Colonic mucosa (tissue), 4 donors: Measurements from ENCODE around the gene XXYLT1. TPM values are rescaled to one million over a fixed set of nuclear protein-coding genes. Genes with fewer than 3 reads are reported as not detected.
A peak's percentile ranks its signal among the peaks of the same experiment; 100 is the strongest.

Source experiments
- DNase-seq: peaks from one replicate; pipeline ENCODE4 v3.0.0-alpha.2; 2020
- H3K27ac ChIP-seq: fragments of 200-600 bp; one replicate; pipeline ENCODE4 v1.8.0; 2021
- H3K27me3 ChIP-seq: fragments of 200-600 bp; one replicate; pipeline ENCODE4 v1.8.0; 2021
- H3K36me3 ChIP-seq: fragments of 200-600 bp; one replicate; pipeline ENCODE4 v1.8.0; 2021
- H3K4me1 ChIP-seq: fragments of 200-600 bp; one replicate; pipeline ENCODE4 v1.8.0; 2021; ENCODE audit warnings: mild to moderate bottlenecking
- H3K4me3 ChIP-seq: fragments of 200-600 bp; one replicate; pipeline ENCODE4 v1.8.0; 2021
- H3K9ac ChIP-seq, 2 donors: one replicate each; pipeline ENCODE4 v1.7.0; 2013; ENCODE audit warnings: control low read depth in 2 of 2, low read depth in 2 of 2, low read length in 2 of 2
- H3K9me3 ChIP-seq: fragments of 200-600 bp; one replicate; pipeline ENCODE4 v1.8.0; 2021
- CTCF ChIP-seq: fragments of 200-600 bp; IDR thresholded peaks from one replicate; pipeline ENCODE4 v1.8.0; 2022; ENCODE audit warnings: antibody characterized with exemption, mild to moderate bottlenecking
- intact Hi-C: fragments of 100-400 bp; cut with DNase I; formaldehyde crosslinking; loops from one replicate; pipeline ENCODE4 v1.14.1; 2022
- total RNA-seq, 2 donors: library from RNA; stranded (reverse); fragmentation: NEBNext Ultra II Directional in 1 of 2; extraction: Animal tissue kit (Norgen Biotek cat#: 25700) in 1 of 2; gene quantifications; one replicate each; pipeline ENCODE4 v1.2.1, GENCODE V29; 2021
- donor health status: healthy.
- donor health status: DM: no; HTN: no; CAD: no.
- donor health status: DM: no; HTN: no; CAD: no.

The XXYLT1 gene
- total RNA-seq, 2 donors from 2014 or later: 8.3 to 10.9 TPM

GRCh38 chr3:195102609-195103467 lies 168.1 kb downstream of the XXYLT1 start:
- Histone ChIP-seq H3K9me3 (no peaks in the 10 kb centered on the region), H3K9ac (no peak overlapping the region), H3K36me3 (no peaks in the 10 kb centered on the region), H3K4me3 (no peak overlapping the region), H3K4me1 (peaks cover 5% of the 10 kb centered on the region), H3K27ac (no peak overlapping the region), H3K27me3 (no peaks in the 10 kb centered on the region)
- DNase-seq: peak; percentile 71
- TF ChIP-seq CTCF: no peak
- intact Hi-C loops: no loop called here

DNA sequence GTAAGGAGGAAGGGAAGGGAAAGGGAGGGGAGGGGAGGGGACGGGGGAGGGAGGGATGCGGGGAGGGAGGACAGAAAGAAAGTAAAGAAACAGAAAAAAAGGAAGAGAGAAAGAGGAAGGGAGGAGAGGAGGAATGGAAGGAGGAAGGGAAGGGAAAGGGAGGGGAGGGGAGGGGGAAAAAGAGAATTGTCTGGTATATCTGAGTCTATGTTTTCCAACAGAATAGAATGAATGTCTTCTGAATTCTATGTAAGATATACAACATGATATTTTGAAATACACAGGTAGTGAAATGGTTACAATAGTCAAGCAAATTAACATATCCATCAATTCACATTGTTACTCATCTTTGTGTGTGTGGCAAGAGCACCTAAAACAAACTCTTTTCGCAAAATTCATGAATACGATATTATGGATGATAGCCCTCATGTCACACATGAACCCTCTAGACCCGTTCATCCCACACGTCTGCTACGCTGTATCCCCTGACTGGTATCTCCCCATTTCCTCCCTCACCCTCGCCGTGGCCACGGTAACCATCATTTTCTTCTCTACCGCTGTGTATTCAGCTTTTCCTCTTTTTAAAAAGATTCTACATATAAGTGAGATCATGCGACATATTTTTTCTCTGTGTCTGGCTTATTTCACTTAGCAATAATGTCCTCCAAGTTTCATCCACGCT lies 168.9 kb downstream of the XXYLT1 start:
- no peak overlapping the region for H3K27ac ChIP-seq
- intact Hi-C loops: no loop called here
- H3K4me1 ChIP-seq: peaks cover 5% of the 10 kb centered on the region
- H3K27me3 ChIP-seq: no peaks in the 10 kb centered on the region
- TF ChIP-seq CTCF: no peak
- H3K36me3 ChIP-seq: no peaks in the 10 kb centered on the region
- DNase-seq: no peak
- H3K4me3 ChIP-seq: no peak overlapping the region
- no peak overlapping the region for H3K9ac ChIP-seq
- no peaks in the 10 kb centered on the region for H3K9me3 ChIP-seq

GRCh38 chr3:195101001-195101583 lies 169.9 kb downstream of the XXYLT1 start:
- no peaks in the 10 kb centered on the region for H3K4me1 ChIP-seq
- peak overlapping the region; percentile 28 for H3K27ac ChIP-seq
- H3K4me3 ChIP-seq: no peak overlapping the region
- H3K9me3 ChIP-seq: no peaks in the 10 kb centered on the region
- no peaks in the 10 kb centered on the region for H3K36me3 ChIP-seq
- H3K9ac ChIP-seq: no peak overlapping the region
- no peak for DNase-seq
- intact Hi-C loops: no loop called here
- no peaks in the 10 kb centered on the region for H3K27me3 ChIP-seq
- no peak for TF ChIP-seq CTCF

DNA sequence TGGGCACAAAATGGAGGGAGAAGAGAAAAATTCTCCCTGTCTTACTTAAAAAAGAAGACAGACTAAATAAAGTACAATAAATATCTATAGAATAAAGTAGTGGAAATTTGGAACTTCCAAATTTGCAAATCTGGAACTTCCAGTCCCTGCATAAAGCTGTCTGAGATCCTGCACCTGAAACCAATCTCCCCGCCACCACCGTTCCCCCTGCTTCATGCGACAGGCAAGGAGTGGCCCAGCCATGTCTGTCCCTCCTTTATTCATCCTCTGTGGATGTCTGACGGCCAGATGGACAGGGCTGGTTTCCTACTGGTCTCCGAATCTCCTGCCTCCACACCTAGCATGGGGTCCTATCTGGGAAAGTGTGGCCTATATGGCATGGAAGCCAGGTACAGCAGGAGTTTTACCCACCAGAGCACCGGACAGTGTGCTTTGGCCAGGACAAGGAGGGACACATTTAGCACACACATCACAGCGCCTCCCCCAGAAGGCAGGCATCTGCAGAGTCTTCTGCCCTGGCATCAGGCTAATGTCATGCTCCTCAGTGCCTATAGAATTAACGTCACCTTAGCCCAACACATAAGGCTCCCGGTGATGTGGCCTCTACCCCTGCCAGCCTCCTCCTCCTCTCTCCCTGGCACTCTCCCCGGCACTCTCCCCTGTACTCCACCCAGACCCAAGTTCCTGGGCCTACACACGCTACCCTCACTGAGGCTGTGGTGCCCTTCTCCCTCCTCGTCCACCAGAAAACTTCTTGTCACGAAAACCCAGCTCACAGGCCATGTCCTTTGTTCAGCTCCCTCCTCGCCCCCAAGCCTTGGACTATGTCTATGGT lies 170.8 kb downstream of the XXYLT1 start:
- Histone ChIP-seq H3K4me1 (no peaks in the 10 kb centered on the region), H3K9ac (no peak overlapping the region), H3K27ac (peak overlapping the region; percentile 28), H3K4me3 (no peak overlapping the region), H3K9me3 (no peaks in the 10 kb centered on the region), H3K27me3 (no peaks in the 10 kb centered on the region), H3K36me3 (no peaks in the 10 kb centered on the region)
- intact Hi-C loops: no loop called here
- TF ChIP-seq CTCF: no peak
- DNase-seq: no peak
